IPS-11a (cell line): ENCODE measurements around the gene DNMT3L.
"Not testable (repeated sequence)": the region's sequence is repeated elsewhere in the genome, so short reads cannot be mapped to it uniquely, and the experiment has no call there.

Experiments used
- H3K4me3 ChIP-seq: one replicate; pipeline ENCODE4 v1.5.1; 2013; ENCODE audit warnings: low read depth, low read length, control low read depth

DNMT3L gene

DNA sequence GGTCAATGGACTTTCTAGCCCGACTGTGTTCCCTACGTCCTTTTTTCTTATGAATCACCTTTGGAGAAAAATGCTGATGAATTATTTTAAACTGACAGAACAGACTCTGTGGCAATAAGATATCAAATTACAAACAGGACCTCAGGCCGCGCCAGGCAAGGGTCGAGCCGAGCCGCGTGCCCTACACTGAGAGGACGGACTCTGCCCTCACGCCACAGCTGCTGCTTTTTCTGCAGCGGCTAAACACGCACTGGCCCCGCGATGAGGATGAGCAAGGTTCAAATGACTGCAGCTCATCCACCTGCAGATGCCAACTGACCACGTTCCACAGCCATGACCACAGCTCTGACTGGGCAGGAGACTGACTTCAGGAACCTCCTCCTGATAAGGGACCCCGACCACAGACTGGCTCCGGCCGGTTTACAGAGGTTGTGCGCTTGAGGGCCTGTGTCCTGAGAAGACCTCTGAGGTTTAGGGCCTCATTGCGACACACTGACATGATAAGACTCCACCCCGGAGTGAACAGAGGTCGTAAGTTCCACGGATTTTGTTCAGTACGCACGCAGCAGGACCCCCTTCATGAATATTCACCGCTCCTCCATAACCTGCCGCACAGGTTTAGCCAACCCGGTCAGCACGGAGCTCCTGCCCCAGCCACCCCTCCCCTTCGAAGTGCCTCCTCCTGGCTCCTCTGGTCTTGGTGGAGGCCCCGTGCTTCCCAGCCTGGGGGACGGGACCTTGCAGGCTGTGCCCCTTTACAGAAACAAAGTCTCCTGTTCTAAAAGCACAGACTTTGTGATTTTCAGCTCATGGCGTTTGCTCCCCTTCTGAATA, 12.3 kb downstream of the DNMT3L start:
- H3K4me3 ChIP-seq, result not testable (repeated sequence)

DNA sequence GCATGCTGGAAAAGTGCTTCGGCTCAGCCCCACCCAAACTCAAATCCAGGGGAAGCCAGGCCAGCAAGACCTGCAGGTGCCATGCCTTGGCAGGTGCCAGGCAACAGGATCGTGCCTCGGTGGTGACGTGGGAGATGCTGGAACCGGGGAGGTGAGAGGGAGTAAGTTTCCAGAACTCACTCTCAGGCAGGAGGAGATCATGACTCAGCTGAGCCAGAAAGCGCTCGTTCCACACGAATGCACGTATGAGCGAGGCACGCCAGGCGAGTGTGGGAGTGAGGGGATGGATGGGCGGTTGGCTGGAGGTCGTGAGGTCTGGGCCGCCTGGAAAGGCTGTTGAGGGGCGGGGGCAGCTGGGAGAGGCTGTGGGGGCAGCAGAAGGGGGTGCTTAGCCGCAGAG, 13.8 kb downstream of the DNMT3L start:
- H3K4me3 ChIP-seq, result not testable (repeated sequence)

DNA sequence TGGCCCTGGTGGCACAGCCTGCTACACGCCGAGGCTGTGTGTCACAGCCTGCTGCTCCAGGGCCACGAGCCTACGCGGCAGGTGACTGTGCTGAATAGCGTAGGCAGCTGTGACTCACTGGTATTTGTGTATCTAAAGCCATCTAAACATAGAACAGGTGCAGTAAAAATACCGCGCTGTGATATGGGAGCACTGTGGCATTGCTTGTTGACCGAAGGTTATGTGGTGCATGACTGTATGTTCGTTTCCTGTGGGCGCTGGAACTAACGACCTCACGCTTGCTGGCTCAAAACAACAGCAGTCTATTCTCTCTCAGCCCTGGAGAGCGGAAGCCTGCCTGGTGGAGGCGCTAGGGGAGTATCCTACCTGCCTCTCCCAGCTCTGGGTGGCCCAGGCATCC, 17.7 kb downstream of the DNMT3L start:
- H3K4me3 ChIP-seq, result not testable (repeated sequence)

DNA sequence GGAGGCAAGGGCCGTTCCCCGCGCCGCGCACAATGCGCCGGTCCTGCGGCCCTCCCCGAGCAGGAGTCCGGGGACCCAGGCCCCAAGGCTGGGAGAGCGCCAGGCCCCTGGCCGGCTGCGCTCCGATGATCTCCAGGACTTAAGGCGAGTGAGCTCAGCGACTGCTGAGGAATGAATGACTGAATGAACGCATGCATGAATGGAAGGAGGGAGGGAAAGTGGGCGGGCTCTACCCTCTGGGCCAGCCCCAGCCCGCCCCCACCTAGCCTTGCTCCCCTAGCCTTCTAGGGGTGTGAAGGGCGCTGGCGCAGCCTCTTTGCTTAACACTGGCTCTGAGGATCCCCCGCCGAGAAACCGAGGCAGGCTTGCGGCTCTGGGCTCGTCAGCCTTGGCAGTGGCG, 20.4 kb downstream of the DNMT3L start:
- not testable (repeated sequence) for H3K4me3 ChIP-seq

DNA sequence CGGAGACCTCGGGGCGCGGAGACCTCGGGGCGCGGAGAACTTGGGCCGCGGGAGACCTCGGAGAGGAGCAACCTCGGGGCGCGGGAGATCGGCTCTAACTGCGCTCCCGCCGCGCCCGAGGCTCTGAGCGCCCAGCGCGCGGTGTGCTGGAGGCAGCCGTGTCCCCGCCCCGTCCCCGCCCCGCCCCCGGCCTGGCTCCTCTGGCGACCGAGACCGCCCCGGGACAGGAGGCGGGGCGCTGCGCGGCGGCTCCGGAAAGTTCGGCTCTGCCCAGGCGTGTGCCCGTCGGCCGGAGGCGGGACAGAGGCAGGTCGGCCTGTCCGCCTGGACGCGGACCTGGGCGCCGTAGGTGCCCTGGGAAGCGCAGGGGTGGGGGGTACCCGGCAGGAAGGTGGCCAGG, 20.9 kb downstream of the DNMT3L start, which contains the start of gene ICOSLG:
Gene ICOSLG (minus strand): TSS at position 102 of the 400 bp plus-strand sequence. CDS start 126 bp downstream, outside the sequence.
- not testable (repeated sequence) for H3K4me3 ChIP-seq

DNA sequence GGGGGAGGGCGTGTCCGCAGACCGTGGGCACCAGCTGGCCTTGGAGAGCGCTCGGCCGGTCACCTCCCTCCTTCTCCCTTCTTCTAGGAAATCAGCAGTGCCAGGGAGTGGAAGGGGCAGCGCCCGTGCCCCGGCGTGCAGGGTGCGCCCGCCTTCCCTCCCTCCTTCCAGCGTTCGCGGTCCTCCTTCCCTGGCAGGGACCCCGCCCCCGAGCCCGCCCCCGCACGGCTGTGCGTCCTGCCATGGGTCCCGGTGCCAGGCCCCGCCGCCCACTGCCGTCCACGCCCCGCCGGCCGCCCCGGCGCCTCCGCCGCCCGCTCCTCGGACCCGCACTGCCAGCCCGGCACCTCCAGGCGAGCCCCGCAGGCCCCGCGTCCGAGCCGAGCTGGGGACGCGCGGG, 21.3 kb downstream of the DNMT3L start:
- H3K4me3 ChIP-seq, result not testable (repeated sequence)

DNA sequence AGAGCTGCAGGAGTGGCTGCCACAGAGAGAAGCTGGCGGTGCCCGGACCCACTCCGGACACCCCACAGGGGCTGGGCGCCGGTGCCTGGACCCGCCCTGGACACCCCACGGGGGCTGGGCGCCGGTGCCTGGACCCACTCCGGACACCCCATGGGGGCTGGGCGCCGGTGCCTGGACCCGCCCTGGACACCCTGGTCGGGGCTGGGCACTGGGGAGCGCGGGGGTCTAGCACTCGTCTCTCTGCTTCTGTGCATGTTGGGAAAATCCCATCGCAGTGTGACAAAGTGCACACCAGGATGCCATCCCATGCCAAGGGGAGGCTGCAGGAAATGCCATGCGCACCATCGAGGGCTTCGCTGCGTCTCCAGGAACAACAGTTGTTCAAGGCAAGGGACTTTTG, 32.1 kb downstream of the DNMT3L start:
- H3K4me3 ChIP-seq, result not testable (repeated sequence)

DNA sequence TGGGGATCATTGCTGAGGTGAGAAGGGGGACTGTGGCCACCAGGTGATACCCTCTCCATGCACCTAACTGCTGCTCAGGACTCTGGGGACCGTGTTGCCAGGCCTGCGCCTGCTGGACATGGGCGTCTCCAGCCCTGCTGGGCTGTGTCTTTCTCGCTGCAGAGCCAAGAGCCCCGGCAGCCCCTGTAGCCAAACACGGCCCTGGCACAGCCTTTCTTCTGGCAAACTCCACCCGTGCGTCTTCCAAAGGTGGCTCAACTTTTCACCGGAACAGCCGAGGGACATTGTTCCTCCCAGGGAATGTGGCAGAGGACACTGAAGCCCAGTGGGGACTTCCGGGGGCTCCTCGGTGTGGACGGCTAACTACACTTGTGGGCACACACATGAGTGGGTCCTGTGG, 33.6 kb downstream of the DNMT3L start:
- not testable (repeated sequence) for H3K4me3 ChIP-seq

DNA sequence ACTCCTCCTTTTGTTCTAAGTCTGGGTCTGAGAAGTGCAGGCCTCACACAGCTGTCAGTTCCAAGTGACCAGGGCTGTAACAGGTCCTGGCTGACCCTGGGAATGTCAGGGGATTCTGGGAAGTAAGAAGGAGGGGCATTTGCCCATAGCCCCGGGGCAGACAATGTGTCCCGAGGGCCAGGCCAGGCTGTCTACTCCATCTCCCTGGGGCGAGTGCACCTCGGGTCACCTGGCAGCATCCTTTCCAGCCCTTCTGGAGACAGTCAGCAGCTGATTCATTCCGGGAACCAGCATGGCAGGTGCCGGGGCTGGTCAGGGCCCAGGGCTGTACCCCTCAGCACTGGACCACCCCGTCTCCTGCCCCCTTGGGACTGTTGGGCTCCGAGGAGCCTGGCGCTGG, 34.1 kb downstream of the DNMT3L start:
- not testable (repeated sequence) for H3K4me3 ChIP-seq

DNA sequence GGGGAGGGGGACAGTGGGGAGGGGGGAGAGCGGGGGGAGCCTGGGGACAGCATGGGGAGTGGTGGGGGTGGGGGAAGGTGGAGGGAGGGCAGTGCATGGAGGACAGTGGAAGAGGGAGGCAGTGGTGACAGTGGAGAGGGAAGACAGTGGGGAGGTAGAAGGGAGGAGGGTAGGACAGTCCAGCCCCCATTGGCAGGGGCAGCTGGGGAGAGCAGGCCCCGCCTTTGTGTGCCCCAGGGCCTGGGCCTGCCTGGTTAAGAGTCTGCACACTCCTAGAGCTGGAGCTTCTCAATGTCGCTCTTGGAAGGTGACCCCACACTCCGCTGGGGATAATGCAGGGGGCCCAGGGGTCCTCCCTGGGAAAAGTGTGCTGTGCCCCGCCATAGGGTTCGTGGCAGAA, 36.1 kb downstream of the DNMT3L start:
- not testable (repeated sequence) for H3K4me3 ChIP-seq

DNA sequence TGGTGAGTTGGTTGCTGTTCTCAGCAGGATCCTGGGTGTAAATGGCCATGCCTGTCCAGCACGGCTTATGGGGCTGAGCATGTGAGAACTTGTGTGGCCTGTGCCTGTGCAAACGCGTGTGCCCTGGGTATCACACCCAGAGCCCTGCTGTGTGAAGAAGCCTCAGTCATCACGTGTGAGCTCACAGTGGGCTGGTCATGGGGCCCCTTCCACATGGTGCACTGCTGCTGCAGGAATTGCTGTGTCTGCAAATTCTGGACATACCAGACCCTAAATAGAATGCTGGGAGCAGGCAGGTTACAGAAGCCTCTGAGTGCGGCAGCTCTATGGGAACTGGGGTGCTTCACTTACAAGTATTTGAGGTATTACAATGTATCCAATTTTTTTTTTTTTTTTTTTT, 38.4 kb downstream of the DNMT3L start:
- H3K4me3 ChIP-seq, result not testable (repeated sequence)

DNA sequence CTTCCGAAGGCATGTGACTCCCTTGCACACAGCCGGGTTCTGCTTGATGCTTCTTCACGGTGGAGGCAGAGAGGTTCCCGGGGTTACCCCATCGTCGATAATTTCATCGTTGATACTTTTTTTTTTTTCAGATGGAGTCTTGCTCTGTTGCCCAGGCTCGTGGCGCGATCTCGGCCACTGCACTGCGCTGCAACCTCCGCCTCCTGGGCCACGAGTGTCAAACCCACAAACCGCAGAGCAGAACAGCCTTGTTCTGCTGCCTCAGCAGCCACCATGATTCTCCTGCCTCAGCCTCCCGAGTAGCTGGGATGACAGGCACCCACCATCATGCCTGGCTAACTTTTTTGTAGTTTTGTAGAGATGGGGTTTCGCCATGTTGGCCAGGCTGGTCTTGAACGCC, 41.0 kb downstream of the DNMT3L start:
- H3K4me3 ChIP-seq, result not testable (repeated sequence)

DNA sequence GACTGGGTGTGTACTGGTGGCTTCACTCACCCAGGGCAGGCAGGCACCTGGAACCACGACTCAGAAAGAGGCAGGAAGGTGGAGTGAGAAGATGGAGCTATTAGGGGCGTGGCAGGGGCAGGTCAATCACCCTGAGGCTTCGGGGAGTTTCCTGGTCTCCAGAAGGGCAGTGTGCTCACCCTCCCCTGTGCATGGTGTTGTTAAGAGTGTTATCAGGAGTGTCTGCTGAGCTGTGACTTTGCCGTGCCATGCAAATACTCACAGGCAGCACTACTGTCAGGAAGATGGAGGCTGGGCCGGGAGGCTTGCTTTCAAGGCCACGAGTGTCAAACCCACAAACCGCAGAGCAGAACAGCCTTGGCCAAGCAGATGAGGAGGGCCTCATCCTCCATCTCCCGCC, 43.2 kb downstream of the DNMT3L start:
- not testable (repeated sequence) for H3K4me3 ChIP-seq

DNA sequence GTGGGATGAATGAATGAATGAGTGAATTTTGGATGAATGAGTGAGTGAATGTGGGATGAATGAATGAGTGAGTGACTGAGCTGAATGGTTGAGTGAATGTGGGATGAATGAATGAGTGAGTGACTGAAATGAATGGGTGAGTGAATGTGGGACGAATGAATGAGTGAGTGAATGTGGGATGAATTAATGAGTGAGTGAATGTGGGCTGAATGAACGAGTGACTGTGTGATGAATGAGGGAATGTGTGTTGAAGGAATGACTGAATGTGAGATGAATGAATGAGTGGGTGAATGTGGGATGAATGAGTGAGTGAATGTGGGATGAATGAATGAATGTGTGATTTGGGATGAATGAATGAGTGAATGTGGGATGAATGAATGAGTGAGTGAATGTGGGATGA, 49.7 kb downstream of the DNMT3L start:
- H3K4me3 ChIP-seq, result not testable (repeated sequence)

DNA sequence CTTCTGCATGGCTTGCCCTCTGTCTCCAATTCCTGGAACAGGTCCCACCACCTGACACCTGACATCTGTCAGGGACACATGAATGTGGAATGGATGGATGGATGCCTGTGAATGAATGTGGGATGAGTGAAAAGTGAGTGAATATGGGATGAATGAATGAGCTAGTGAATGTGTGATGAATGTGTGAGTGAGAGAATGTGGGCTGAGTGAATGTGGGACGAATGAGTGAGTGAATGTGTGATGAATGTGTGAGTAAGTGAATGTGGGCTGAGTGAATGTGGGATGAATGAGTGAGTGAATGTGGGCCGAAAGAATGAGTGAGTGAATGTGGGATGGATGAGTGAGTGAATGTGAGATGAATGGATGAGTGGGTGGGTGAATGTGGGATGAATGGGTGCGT, 50.1 kb downstream of the DNMT3L start:
- not testable (repeated sequence) for H3K4me3 ChIP-seq

DNA sequence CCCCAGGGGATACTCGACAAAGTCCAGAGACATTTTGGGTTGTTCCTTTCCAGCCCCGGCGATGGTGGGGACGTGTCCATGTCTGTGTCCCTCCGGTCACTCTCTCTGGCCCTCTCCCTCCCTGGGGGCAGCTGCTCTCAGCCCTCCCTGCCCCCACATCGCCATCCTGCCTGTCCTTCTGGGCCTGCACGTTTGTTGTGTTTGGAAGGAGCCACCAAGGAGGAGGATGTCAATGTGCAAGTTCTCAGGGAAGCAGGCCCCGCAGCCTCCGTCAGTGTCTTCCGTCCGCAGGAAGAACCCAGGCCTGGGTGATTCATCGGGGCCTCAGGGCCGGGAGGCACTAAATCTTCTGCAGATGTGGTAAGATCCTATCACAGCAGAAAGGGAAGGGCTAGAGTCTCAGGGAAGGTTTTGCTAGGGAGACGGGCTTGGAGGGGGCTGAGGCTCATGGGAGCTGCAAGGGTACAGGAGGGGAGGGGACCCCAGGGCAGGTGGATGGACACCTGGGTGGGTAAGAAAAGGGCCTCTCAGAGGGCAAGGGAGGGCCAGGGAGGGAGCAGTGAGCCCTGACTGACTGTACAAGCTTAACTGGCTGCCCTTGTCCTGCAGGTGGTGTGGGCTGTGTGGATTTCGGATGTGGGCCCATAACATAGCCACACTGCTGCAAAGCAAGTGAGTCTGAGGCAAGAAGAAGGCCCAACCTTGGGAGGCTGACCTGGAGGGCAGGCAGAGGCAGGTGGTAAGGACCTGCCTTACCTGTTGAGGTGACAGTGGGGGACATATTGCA, 53.6 kb downstream of the DNMT3L start:
- H3K4me3 ChIP-seq, result not testable (repeated sequence)

DNA sequence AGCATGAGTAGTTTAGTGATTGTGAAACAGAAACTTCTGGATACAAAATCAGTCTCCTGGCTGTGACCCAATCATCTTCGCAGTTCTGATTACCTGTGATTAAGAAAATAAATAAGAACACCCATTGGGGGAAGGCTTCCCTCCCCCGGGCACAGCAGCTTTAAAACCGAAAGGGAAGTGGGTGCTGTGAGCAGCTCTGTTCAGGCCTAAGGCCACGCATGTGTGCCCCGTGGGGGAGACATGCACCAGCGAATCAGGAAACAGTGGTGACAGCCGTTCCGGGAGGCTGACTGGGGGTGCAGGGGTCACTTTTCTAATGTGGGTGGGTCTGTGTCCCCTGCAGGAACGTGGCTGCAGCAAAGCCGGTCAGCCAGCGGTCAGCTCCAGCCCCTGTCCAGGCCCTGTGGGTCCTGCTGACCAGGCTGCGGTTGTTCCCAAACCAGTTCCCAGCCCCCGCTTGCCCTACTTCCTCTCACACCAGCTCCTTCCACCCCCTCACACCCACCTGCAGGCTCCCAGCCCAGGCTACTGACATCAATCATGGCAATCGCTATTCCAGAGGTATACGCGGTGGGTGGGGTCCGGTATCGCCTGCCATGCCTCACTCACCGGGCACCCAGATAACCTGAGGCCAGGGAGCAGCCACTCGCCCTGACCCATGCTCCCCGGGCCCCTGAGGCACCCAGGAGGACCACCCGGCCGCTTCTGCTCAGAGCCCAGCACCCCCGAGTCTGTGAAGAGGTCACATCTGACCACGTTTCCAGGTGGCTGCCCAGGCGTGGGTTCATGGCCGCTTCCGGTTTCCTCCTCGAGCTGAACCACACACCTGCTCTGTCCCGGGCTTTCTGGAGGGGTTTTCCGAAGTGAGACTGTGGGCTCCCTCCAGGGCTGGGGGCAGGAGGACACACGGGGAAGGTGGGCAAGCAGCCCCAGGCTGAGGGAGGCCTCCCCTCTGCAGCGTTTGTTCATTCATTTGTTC, 54.7 kb downstream of the DNMT3L start:
- H3K4me3 ChIP-seq, result not testable (repeated sequence)

DNA sequence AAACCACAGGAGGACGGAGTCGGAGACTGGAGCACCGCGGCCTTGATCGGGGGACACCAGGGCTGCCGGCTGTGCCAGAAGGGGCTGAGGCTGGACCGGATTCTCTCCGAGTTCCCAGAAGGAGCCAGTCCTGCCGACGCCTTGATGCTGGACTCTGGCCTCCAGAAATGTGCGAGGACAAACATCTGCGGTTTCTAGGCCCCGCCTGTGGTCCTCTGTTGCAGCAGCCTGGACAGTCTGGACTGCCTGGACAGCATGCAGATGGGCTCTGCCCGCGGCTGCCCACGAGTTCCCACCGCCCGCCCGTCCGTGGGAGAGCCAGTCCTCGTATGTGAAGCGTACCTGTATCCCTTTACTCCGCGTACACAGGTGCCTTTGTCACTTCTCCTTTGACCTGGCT, 55.5 kb downstream of the DNMT3L start:
- not testable (repeated sequence) for H3K4me3 ChIP-seq

DNA sequence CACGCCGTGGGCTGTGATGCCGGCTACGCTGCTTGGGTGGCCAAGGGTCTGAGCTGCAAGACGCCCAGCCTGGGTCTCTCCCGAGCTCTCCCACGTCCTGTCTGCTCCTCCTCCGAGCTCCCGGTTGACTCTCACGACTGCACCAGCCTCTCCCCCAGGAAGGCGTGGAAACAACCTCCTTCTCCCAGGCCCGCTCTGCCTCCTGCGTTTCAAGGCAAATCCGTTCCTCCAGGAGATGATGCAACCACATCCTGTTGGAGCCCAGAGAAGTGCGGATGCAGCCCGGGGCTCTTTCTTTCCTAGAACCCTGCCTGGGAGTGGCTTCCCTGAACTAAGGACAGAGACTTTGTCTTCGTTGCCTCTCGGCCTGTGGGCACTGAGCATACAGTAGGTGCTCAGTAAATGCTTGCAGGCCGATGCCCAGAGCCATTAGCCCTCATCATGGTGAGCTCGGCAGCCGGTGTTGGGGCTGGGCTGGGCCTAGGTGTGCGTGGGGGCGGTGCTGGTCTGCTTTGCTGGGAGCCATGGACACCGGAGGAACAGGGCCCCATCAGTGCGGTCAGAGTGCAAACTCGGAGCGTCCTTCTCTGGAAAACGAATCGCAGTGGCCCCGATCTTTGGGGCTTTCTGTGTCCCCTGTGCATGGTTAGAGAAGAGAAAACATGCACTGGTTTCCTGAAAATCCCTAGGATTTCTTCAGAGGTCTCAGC, 59.0 kb downstream of the DNMT3L start:
- H3K4me3 ChIP-seq, result not testable (repeated sequence)

DNA sequence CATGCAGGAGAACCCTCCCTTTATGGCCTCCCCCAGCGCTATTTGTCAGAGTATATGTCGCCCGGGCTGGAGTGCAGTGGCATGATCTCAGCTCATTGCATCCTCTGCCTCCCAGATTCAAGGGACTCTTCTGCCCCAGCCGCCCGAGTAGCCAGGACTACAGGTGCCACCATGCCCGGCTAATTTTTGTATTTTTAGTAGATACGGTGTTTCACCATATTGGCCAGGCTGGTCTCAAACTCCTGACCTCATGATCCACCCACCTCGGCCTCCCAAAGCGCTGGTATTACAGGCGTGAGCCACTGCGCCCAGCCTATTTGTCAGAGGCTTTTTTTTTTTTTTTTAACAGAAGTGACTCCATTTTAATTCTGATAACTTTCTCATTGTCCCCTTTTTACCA, 61.7 kb downstream of the DNMT3L start:
- H3K4me3 ChIP-seq, result not testable (repeated sequence)
